Measurements from ENCODE around the gene AMY2B.
"Not testable (repeated sequence)": the region's sequence is repeated elsewhere in the genome, so short reads cannot be mapped to it uniquely, and the experiment has no call there.

DNA sequence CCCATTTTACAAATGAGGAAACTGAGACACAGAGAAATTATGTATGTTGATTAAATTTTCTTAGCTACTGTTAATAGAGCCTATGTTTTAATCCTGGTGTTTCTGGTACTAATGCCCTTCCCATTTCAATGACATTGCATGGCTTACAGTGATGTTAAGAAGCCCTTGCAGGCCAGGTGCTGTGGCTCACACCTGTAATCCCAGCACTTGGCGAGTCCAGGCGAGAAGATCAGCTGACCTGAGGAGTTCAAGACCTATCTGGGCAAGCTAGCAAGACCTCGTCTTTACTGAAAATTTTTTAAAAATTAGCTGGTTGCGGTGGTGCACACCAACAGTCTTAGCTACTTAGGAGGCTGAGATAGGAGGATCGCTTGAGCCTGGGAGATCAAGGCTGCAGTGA, 5.4 kb downstream of the AMY2B start:
- TF ChIP-seq, protein P1, sequence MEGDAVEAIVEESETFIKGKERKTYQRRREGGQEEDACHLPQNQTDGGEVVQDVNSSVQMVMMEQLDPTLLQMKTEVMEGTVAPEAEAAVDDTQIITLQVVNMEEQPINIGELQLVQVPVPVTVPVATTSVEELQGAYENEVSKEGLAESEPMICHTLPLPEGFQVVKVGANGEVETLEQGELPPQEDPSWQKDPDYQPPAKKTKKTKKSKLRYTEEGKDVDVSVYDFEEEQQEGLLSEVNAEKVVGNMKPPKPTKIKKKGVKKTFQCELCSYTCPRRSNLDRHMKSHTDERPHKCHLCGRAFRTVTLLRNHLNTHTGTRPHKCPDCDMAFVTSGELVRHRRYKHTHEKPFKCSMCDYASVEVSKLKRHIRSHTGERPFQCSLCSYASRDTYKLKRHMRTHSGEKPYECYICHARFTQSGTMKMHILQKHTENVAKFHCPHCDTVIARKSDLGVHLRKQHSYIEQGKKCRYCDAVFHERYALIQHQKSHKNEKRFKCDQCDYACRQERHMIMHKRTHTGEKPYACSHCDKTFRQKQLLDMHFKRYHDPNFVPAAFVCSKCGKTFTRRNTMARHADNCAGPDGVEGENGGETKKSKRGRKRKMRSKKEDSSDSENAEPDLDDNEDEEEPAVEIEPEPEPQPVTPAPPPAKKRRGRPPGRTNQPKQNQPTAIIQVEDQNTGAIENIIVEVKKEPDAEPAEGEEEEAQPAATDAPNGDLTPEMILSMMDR (IDR thresholded peaks at IDR 0.05; ENCODE audit: low read depth, low read length), result not testable (repeated sequence)
- not testable (repeated sequence) for TF ChIP-seq EZH2phosphoT487 (IDR thresholded peaks at IDR 0.05; ENCODE audit: low read depth)

Measured in OCI-LY3 (cell line).